HepG2 (cell line): ENCODE data around the gene KRTAP12-4. TPM values are rescaled to one million over a fixed set of nuclear protein-coding genes. Genes with fewer than 3 reads are reported as not detected.
"Not testable (repeated sequence)": the region's sequence is repeated elsewhere in the genome, so short reads cannot be mapped to it uniquely, and the experiment has no call there.

ENCODE experiments used
- ATAC-seq: fragments of 200-7000 bp; cut with Tn5 transposase; 3 replicates; pipeline ENCODE4 v1.9.1; 2020; ENCODE audit warnings: mild to moderate bottlenecking, moderate library complexity
- BruUV-seq: library from RNA; stranded (reverse); fragments of 400-500 nt; replicated peaks from 2 replicates; lab custom pipeline; 2021; lab: Mats Ljungman, UMichigan
- CTCF ChIA-PET: fragments of 300-600 bp; formaldehyde crosslinking; extraction: SDS; loops from one replicate; lab custom pipeline; 2021; ENCODE audit warnings: low total read pairs, inconsistent platforms, low intra/inter-chr PET ratio; lab: Yijun Ruan, JAX
- POLR2A ChIA-PET: fragments of 350-600 bp; sonication (Branson Sonifier 250); formaldehyde crosslinking; loops from one replicate; lab custom pipeline; 2020; ENCODE audit warnings: antibody characterized with exemption, inconsistent platforms; lab: Yijun Ruan, JAX
- DNase-seq: peaks from one replicate; pipeline ENCODE4 v3.0.0-alpha.2; 2015; ENCODE audit warnings: low spot score
- FAIRE-seq: peaks from 3 replicates; lab custom pipeline; 2011; peaks lifted over from hg19 to GRCh38; lab: Jason Lieb, UNC
- H2AFZ ChIP-seq: one replicate; pipeline ENCODE4 v1.6.1; 2011; ENCODE audit warnings: low read length, inconsistent platforms
- H3K27ac ChIP-seq: fragments of 300-600 bp; 3 replicates; pipeline ENCODE4 v1.8.0; 2011; ENCODE audit warnings: mixed run types, mild to moderate bottlenecking, mixed read lengths, low read length, inconsistent platforms; ENCODE audit not compliant: insufficient read depth; ENCODE audit errors: extremely low read length
- H3K27me3 ChIP-seq, 2 experiments: fragments of 200-600 bp in 1 of 2; 2 replicates in 1 of 2; 3 replicates in 1 of 2; pipeline versions ENCODE4 v1.6.0 to v1.8.0; 2011; ENCODE audit warnings: low read length in 2 of 2, mild to moderate bottlenecking in 2 of 2, moderate library complexity in 2 of 2, inconsistent platforms in 1 of 2; ENCODE audit not compliant: insufficient read depth in 2 of 2, control insufficient read depth in 1 of 2
- H3K36me3 ChIP-seq, 2 experiments: fragments of 200-600 bp in 1 of 2; replicated peaks in 1 of 2; 2 replicates in 1 of 2; 3 replicates in 1 of 2; pipeline versions ENCODE4 v1.5.1 to v1.8.0; 2011; ENCODE audit warnings: low read length in 2 of 2, inconsistent platforms in 1 of 2; ENCODE audit not compliant: insufficient read depth in 2 of 2, control insufficient read depth in 1 of 2
- H3K4me1 ChIP-seq: 2 replicates; pipeline ENCODE4 v1.5.1; 2012; ENCODE audit warnings: low read length, inconsistent platforms; ENCODE audit not compliant: insufficient read depth
- H3K4me2 ChIP-seq: 2 replicates; pipeline ENCODE4 v1.6.0; 2011; ENCODE audit warnings: low read depth, low read length, inconsistent platforms
- H3K4me3 ChIP-seq, 3 experiments: fragments of 200-600 bp in 1 of 3; sonication (generic), shearing (Covaris generic) in 1 of 3; replicated peaks in 1 of 3; 2 replicates each; pipeline ENCODE4 v1.5.1; 2011 to 2016; ENCODE audit warnings: low read length in 3 of 3, inconsistent platforms in 2 of 3, low read depth in 2 of 3, mild to moderate bottlenecking in 2 of 3, control low read depth in 1 of 3, mixed read lengths in 1 of 3; ENCODE audit not compliant: insufficient read depth in 1 of 3
- H3K79me2 ChIP-seq: one replicate; pipeline ENCODE4 v1.6.1; 2011; ENCODE audit warnings: low read length, inconsistent platforms; ENCODE audit not compliant: insufficient read depth
- H3K9ac ChIP-seq: 2 replicates; pipeline ENCODE4 v1.6.0; 2011; ENCODE audit warnings: mild to moderate bottlenecking, low read depth, low read length, inconsistent platforms; ENCODE audit not compliant: insufficient read depth
- H3K9me3 ChIP-seq: 2 replicates; pipeline ENCODE4 v1.5.1; 2012; ENCODE audit warnings: mild to moderate bottlenecking, low read length
- H4K20me1 ChIP-seq: 2 replicates; pipeline ENCODE4 v1.6.0; 2011; ENCODE audit warnings: inconsistent platforms, mild to moderate bottlenecking, low read length, moderate library complexity; ENCODE audit not compliant: insufficient read depth
- ATF3 ChIP-seq: sonication (generic); formaldehyde crosslinking; IDR thresholded peaks from 2 replicates; pipeline ENCODE4 v1.4.0; 2020; ENCODE audit warnings: missing genetic modification reagents
- SNAI1 ChIP-seq: sonication (generic); formaldehyde crosslinking; IDR thresholded peaks from 2 replicates; pipeline ENCODE4 v1.5.0; 2020; ENCODE audit warnings: mild to moderate bottlenecking, missing genetic modification reagents, borderline replicate concordance
- ZNF318 ChIP-seq: sonication (generic); formaldehyde crosslinking; IDR thresholded peaks from 2 replicates; pipeline ENCODE4 v1.4.0; 2020; ENCODE audit warnings: mild to moderate bottlenecking, missing genetic modification reagents
- WGBS: methylation state at CpG from one replicate; pipeline ENCODE4 v1.1.6; 2017; ENCODE audit warnings: low lambda C conversion rate; 5-methylcytosine and 5-hydroxymethylcytosine counted together
- in situ Hi-C: cut with HindIII; loops from 2 replicates; pipeline ENCODE4 v1.10.0; 2017; ENCODE audit warnings: low pct_unique_long_range_greater_than_20kb; ENCODE audit not compliant: extremely low pct_ligation_motif_present
- intact Hi-C: fragments of 100-400 bp; cut with micrococcal nuclease; formaldehyde crosslinking; loops from one replicate; pipeline ENCODE4 v1.10.0; 2022; ENCODE audit not compliant: unreplicated experiment
- polyA plus RNA-seq, 8 experiments: library from polyadenylated mRNA; depleted of rRNA in 3 of 8; stranded (reverse) in 7 of 8; unstranded in 1 of 8; fragments of >200 nt; fragmentation: Illumina TruSeq in 4 of 8; extraction: Trizol in 4 of 8; gene quantifications; 2 replicates each; pipeline versions ENCODE4 v1.2.1 to v1.2.3, GENCODE V29; 2011 to 2016; ENCODE audit warnings: low read depth in 4 of 8, missing spikeins in 1 of 8, mixed read lengths in 1 of 8; ENCODE audit not compliant: insufficient read depth in 1 of 8
- total RNA-seq, 5 experiments: library from RNA; depleted of rRNA; stranded (reverse); fragments of >200 nt; fragmentation: Illumina TruSeq; extraction: Trizol; gene quantifications; 2 replicates each; pipeline ENCODE4 v1.2.3, GENCODE V29; 2016; ENCODE audit warnings: low read depth in 1 of 5
- TF ChIP-seq, protein P1 (sequence below): sonication (generic); formaldehyde crosslinking; IDR thresholded peaks from 2 replicates; pipeline ENCODE4 v1.4.0; 2020; ENCODE audit warnings: mild to moderate bottlenecking, missing genetic modification reagents

The KRTAP12-4 gene
- total and polyA plus RNA-seq, 2 of the 13 experiments (the other 11 are each of a cell fraction or from before 2014, with no cell fraction given), result not detected

DNA sequence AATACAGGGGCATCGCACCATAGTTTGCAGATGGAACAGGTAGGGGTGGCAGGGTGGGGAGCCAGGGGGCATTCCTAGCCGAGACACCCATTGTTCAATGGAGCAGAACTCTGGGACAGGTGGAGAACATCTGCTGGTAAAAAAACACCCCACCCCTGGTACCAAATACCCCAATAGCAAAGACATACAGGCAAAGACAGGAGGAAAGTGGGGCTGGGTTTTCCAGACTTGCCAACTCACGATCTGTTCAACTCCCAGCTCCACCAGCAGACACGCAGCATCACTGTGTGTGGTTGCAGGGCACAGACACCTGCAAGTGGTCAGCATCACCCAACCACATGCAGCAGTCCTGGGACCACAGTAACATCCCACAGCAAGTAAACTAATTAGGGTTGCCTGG, 42.9 kb downstream of the KRTAP12-4 start (continued):
- TF ChIP-seq ZNF318 (CRISPR knock-in tag), result no peak
- TF ChIP-seq, protein P1, sequence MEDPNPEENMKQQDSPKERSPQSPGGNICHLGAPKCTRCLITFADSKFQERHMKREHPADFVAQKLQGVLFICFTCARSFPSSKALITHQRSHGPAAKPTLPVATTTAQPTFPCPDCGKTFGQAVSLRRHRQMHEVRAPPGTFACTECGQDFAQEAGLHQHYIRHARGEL, result no peak
- TF ChIP-seq SNAI1 (CRISPR knock-in tag), result no peak
- TF ChIP-seq ATF3 (CRISPR knock-in tag), result no peak

- DNase-seq, H3K4me3 ChIP-seq, BruUV-seq, H3K4me1 ChIP-seq, H3K9ac ChIP-seq, H4K20me1 ChIP-seq, CTCF ChIA-PET, H3K79me2 ChIP-seq, H2AFZ ChIP-seq, H3K27ac ChIP-seq, intact Hi-C loops, FAIRE-seq, ATAC-seq, H3K4me2 ChIP-seq, in situ Hi-C loops, H3K36me3 ChIP-seq, POLR2A ChIA-PET: not testable (repeated sequence)
- WGBS, result 65% methylated on average over 7 of the region's 7 CpGs
- Histone ChIP-seq H3K27me3 (peaks cover 1 to 13% of the 10 kb centered on the region in 2 experiments; a peak in 3 of 5 replicates), H3K9me3 (peaks cover 24% of the 10 kb centered on the region; the same call in 1 of the 2 replicates)
Measured at GRCh38 chr21:44610157-44610843, 44.2 kb downstream of the KRTAP12-4 start.
